ENCODE measurements around the gene STUB1. TPM values are rescaled to one million over a fixed set of nuclear protein-coding genes. Genes with fewer than 3 reads are reported as not detected.

The STUB1 gene
- total RNA-seq = 100 to 1,000 TPM in 1 of 2 donors, 10 to 100 TPM in 1; 59.6 to 110 TPM
- 100 to 1,000 TPM; 170 to 177 TPM for polyA plus RNA-seq (ENCODE audit: insufficient read length in 2 of 2)
- long read RNA-seq, donor 1, transcript STUB1-201 (7 exons, 1,472 nt) = major isoform, 97 of 119 reads
- long read RNA-seq, donor 1, transcript STUB1-204 (6 exons, 875 nt) = minor isoform, 5 of 119 reads
- long read RNA-seq, donor 1, partial matches to known transcripts = 6 of 119 reads
- long read RNA-seq, donor 1, other reads (novel, unspliced or antisense) = 9 of 119 reads
- long read RNA-seq, donor 2, transcript STUB1-201 (7 exons, 1,472 nt) = major isoform, 27 of 33 reads
- long read RNA-seq, donor 2, partial matches to known transcripts = 0 of 33 reads
- long read RNA-seq, donor 2, other reads (novel, unspliced or antisense) = 0 of 33 reads
- long read RNA-seq, donor 3, transcript STUB1-201 (7 exons, 1,472 nt) = major isoform, 32 of 34 reads
- long read RNA-seq, donor 3, partial matches to known transcripts = 0 of 34 reads
- long read RNA-seq, donor 3, other reads (novel, unspliced or antisense) = 0 of 34 reads
- long read RNA-seq, donor 4, transcript STUB1-204 (6 exons, 875 nt) = minor isoform, 6 of 67 reads
- long read RNA-seq, donor 4, transcript STUB1-201 (7 exons, 1,472 nt) = major isoform, 46 of 67 reads
- long read RNA-seq, donor 4, partial matches to known transcripts = 0 of 67 reads
- long read RNA-seq, donor 4, other reads (novel, unspliced or antisense) = 10 of 67 reads

- Histone ChIP-seq H3K4me1 (ENCODE audit: control insufficient read depth, insufficient read depth, low read length) (peaks cover 70% of the 10 kb centered on the region), H3K27ac (ENCODE audit: low read depth, low read length) (peak within 1 kb of the TSS; percentile 85), H3K4me3 (ENCODE audit: low read depth, low read length) (peak within 1 kb of the TSS; percentile 61), H3K36me3 (ENCODE audit: control insufficient read depth, insufficient read depth, low read length) (peaks cover 71% of the 10 kb centered on the region), H3K9me3 (ENCODE audit: control insufficient read depth, insufficient read depth, low read length) (no peaks in the 10 kb centered on the region), H3K27me3 (ENCODE audit: control insufficient read depth, insufficient read depth, low read length) (peaks cover 7% of the 10 kb centered on the region)
- under 1% methylated on average over 85 of the region's 91 CpGs for WGBS (ENCODE audit: insufficient coverage)
- DNase-seq (ENCODE audit: low read depth in 4 of 6, low spot score in 6 of 6) = peak in 5 of 6 donors; percentile 61 to 94 (median 76)
Observed at GRCh38 chr16:679814-680624, at the start of gene STUB1. STUB1 (plus strand) TSS chr16:680410; CDS start chr16:680526, 116 bp downstream.

DNA sequence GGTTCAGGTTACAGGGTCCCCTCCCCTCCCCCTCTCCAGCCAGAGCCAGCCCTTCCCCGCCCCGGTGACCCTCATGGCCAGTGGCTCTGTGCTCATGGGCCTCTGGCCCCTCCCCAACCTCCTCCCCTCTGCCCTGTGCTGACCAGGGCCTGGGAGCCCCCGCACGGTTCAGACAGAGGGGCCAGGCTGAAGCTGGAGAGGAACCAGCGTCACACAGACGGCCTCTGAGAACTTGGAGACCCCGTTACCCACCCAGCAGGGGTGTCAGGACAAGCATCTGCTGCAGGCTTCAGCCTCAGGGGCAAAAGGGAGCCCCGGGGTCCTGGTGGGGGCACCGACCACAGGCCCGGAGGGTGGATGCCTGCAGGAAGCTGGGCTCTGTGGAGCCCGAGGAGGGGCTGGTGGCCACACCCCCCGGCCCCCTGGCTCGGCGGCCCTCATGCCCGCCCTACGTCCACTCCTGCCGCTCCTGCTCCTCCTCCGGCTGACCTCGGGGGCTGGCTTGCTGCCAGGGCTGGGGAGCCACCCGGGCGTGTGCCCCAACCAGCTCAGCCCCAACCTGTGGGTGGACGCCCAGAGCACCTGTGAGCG, 49.3 kb upstream of the STUB1 start, which contains the start of gene WFIKKN1:
WFIKKN1 (plus strand) TSS at position 171 of the 591 bp plus-strand sequence; CDS start at position 440, 269 bp downstream.
- peaks cover 44% of the 10 kb centered on the region for H3K4me1 ChIP-seq (ENCODE audit: control insufficient read depth, insufficient read depth, low read length)
- no peak within 1 kb of the TSS for H3K4me3 ChIP-seq (ENCODE audit: low read depth, low read length)
- no peaks in the 10 kb centered on the region for H3K9me3 ChIP-seq (ENCODE audit: control insufficient read depth, insufficient read depth, low read length)
- H3K27ac ChIP-seq (ENCODE audit: low read depth, low read length) = peak within 1 kb of the TSS; percentile 33
- H3K27me3 ChIP-seq (ENCODE audit: control insufficient read depth, insufficient read depth, low read length) = no peaks in the 10 kb centered on the region
- DNase-seq (ENCODE audit: low read depth in 4 of 6, low spot score in 6 of 6) = no peak
- 11% methylated on average over 22 of the region's 23 CpGs for WGBS (ENCODE audit: insufficient coverage)
- peaks cover 88% of the 10 kb centered on the region for H3K36me3 ChIP-seq (ENCODE audit: control insufficient read depth, insufficient read depth, low read length)

DNA sequence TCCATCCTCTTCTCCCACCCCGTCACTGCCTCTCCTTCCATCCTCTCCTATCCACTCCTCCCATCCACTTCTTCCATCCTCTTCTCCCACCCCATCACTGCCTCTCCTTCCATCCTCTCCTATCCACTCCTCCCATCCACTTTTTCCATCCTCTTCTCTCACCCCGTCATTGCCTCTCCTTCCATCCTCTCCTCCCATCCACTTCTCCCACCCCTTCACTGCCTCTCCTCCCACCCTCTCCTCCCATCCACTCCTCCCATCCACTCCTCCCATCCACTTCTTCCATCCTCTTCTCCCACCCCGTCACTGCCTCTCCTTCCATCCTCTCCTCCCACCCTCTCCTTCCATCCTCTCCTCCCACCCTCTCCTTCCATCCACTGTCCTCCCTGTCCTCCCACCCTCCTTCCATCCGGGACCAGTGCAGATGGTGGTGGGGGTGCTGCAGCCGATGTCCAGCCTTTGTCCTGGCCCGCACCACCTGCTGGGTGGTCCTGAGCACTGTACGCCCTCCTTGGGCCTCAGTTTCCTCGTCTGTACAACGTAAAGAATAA, 48.3 kb upstream of the STUB1 start:
- DNase-seq (ENCODE audit: low read depth in 4 of 6, low spot score in 6 of 6) = no peak
- WGBS (ENCODE audit: insufficient coverage) = 59% methylated on average over 8 of the region's 9 CpGs
- no peaks in the 10 kb centered on the region for H3K27me3 ChIP-seq (ENCODE audit: control insufficient read depth, insufficient read depth, low read length)
- peaks cover 79% of the 10 kb centered on the region for H3K36me3 ChIP-seq (ENCODE audit: control insufficient read depth, insufficient read depth, low read length)
- H3K4me1 ChIP-seq (ENCODE audit: control insufficient read depth, insufficient read depth, low read length) = peaks cover 44% of the 10 kb centered on the region
- H3K27ac ChIP-seq (ENCODE audit: low read depth, low read length) = no peak overlapping the region
- H3K9me3 ChIP-seq (ENCODE audit: control insufficient read depth, insufficient read depth, low read length) = no peaks in the 10 kb centered on the region
- H3K4me3 ChIP-seq (ENCODE audit: low read depth, low read length) = no peak overlapping the region

DNA sequence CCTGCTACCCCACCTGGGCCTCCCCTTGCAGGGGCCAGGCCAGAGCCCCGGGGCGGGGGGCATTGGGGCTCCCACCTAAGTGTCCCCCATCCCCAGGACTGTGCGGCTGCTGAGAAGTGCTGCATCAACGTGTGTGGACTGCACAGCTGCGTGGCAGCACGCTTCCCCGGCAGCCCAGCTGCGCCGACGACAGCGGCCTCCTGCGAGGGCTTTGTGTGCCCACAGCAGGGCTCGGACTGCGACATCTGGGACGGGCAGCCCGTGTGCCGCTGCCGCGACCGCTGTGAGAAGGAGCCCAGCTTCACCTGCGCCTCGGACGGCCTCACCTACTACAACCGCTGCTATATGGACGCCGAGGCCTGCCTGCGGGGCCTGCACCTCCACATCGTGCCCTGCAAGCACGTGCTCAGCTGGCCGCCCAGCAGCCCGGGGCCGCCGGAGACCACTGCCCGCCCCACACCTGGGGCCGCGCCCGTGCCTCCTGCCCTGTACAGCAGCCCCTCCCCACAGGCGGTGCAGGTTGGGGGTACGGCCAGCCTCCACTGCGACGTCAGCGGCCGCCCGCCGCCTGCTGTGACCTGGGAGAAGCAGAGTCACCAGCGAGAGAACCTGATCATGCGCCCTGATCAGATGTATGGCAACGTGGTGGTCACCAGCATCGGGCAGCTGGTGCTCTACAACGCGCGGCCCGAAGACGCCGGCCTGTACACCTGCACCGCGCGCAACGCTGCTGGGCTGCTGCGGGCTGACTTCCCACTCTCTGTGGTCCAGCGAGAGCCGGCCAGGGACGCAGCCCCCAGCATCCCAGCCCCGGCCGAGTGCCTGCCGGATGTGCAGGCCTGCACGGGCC, 47.5 kb upstream of the STUB1 start:
- H3K9me3 ChIP-seq (ENCODE audit: control insufficient read depth, insufficient read depth, low read length) = no peaks in the 10 kb centered on the region
- H3K4me1 ChIP-seq (ENCODE audit: control insufficient read depth, insufficient read depth, low read length) = peaks cover 49% of the 10 kb centered on the region
- WGBS (ENCODE audit: insufficient coverage) = 91% methylated on average over 67 of the region's 67 CpGs
- H3K4me3 ChIP-seq (ENCODE audit: low read depth, low read length) = no peak overlapping the region
- peaks cover 70% of the 10 kb centered on the region for H3K36me3 ChIP-seq (ENCODE audit: control insufficient read depth, insufficient read depth, low read length)
- no peak for DNase-seq (ENCODE audit: low read depth in 4 of 6, low spot score in 6 of 6)
- no peak overlapping the region for H3K27ac ChIP-seq (ENCODE audit: low read depth, low read length)
- H3K27me3 ChIP-seq (ENCODE audit: control insufficient read depth, insufficient read depth, low read length) = no peaks in the 10 kb centered on the region

- Histone ChIP-seq H3K9me3 (ENCODE audit: control insufficient read depth, insufficient read depth, low read length) (no peaks in the 10 kb centered on the region), H3K4me1 (ENCODE audit: control insufficient read depth, insufficient read depth, low read length) (peaks cover 56% of the 10 kb centered on the region), H3K27ac (ENCODE audit: low read depth, low read length) (no peak overlapping the region), H3K27me3 (ENCODE audit: control insufficient read depth, insufficient read depth, low read length) (no peaks in the 10 kb centered on the region), H3K4me3 (ENCODE audit: low read depth, low read length) (no peak overlapping the region), H3K36me3 (ENCODE audit: control insufficient read depth, insufficient read depth, low read length) (peaks cover 65% of the 10 kb centered on the region)
- 96% methylated on average over 73 of the region's 74 CpGs for WGBS (ENCODE audit: insufficient coverage)
- no peak for DNase-seq (ENCODE audit: low read depth in 4 of 6, low spot score in 6 of 6)
Observed at GRCh38 chr16:633336-634050, 46.7 kb upstream of the STUB1 start.

DNA sequence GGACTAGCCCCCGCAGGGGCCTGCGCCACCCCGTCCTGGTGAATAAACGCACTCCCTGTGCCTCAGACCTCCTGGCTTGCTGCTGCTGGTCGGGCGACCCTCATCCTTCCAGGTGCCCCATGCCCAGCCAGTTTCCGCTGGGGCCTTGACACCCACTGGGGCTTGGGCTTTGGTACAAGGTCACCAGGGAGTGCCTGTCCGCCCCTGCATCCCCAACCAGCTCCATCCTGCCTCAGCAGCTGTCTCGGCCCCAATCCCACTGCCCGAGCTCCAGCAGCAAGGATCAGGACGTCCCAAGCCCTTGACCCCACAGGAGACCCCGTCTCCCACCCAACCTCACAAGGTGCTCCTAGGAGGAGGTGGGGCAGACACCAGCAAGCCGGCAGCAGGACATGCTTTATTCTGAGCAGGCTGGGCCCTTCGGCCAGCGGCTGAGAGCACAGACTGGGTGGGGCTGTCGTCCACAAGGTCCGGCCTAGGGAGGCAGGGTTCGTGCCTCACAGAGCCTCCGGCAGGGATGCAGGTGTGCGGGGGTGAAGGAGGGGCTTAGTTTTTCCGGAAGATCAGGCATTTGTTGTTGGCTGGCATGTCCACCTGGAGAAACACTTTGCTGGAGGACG, 46.0 kb upstream of the STUB1 start:
- H3K27ac ChIP-seq (ENCODE audit: low read depth, low read length) = no peak overlapping the region
- peaks cover 58% of the 10 kb centered on the region for H3K36me3 ChIP-seq (ENCODE audit: control insufficient read depth, insufficient read depth, low read length)
- peaks cover 49% of the 10 kb centered on the region for H3K4me1 ChIP-seq (ENCODE audit: control insufficient read depth, insufficient read depth, low read length)
- H3K4me3 ChIP-seq (ENCODE audit: low read depth, low read length) = no peak overlapping the region
- no peaks in the 10 kb centered on the region for H3K27me3 ChIP-seq (ENCODE audit: control insufficient read depth, insufficient read depth, low read length)
- no peak for DNase-seq (ENCODE audit: low read depth in 4 of 6, low spot score in 6 of 6)
- H3K9me3 ChIP-seq (ENCODE audit: control insufficient read depth, insufficient read depth, low read length) = no peaks in the 10 kb centered on the region
- 92% methylated on average over 19 of the region's 22 CpGs for WGBS (ENCODE audit: insufficient coverage)

- H3K36me3 ChIP-seq (ENCODE audit: control insufficient read depth, insufficient read depth, low read length) = peaks cover 50% of the 10 kb centered on the region
- H3K9me3 ChIP-seq (ENCODE audit: control insufficient read depth, insufficient read depth, low read length) = no peaks in the 10 kb centered on the region
- no peaks in the 10 kb centered on the region for H3K27me3 ChIP-seq (ENCODE audit: control insufficient read depth, insufficient read depth, low read length)
- H3K4me3 ChIP-seq (ENCODE audit: low read depth, low read length) = peak overlapping the region; percentile 95
- H3K4me1 ChIP-seq (ENCODE audit: control insufficient read depth, insufficient read depth, low read length) = peaks cover 41% of the 10 kb centered on the region
- no peak overlapping the region for H3K27ac ChIP-seq (ENCODE audit: low read depth, low read length)
- WGBS (ENCODE audit: insufficient coverage) = 94% methylated on average over 6 of the region's 7 CpGs
- no peak for DNase-seq (ENCODE audit: low read depth in 4 of 6, low spot score in 6 of 6)
Observed at GRCh38 chr16:634996-635395, 45.2 kb upstream of the STUB1 start.

Data from spinal cord (tissue), 10 donors.